GM19328 (cell line): ENCODE results near the gene CCDC90B.
"Not testable (repeated sequence)": the region's sequence is repeated elsewhere in the genome, so short reads cannot be mapped to it uniquely, and the experiment has no call there.

Source experiments
- ATAC-seq: cut with Tn5 transposase; IDR thresholded peaks from one replicate; pipeline ENCODE4 v1.9.1; 2021; ENCODE audit warnings: mild to moderate bottlenecking, moderate library complexity; ENCODE audit not compliant: unreplicated experiment

Gene CCDC90B

DNA sequence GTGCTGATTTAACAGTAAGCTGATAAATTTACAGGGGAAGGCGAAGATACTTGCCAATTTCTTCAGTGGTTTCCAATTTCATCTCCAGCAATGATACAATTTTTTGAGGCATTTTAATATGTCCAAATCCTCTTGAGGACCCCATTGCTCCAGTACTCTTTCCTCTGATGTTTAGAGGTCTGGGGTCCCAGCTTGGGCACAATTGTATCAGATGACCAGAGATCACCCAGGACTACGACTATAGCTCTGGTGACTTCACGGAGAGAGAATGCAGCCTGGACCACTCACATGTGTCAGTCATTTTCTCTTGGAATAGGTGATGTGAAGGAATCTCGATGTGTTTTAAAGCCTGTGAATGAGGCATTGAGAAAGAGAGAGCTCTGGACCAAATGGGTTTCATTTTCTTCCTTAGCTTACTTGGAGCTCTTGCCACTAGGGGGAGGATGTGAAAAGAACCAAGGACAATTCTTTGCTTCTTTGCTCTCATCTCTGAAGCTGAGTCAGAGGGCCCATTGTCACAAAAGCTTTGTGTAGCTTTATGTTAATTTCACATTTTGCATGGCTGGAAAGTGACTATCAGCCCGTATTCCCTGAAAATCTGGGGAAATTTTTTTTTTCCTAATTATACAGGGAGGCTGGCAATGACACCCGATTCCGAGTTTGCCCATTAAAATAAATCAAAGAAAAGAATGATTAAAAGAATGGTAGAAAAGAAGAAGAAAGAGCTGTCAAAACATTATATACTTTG lies 6.7 kb upstream of the CCDC90B start:
- peak; percentile 54 for ATAC-seq

DNA sequence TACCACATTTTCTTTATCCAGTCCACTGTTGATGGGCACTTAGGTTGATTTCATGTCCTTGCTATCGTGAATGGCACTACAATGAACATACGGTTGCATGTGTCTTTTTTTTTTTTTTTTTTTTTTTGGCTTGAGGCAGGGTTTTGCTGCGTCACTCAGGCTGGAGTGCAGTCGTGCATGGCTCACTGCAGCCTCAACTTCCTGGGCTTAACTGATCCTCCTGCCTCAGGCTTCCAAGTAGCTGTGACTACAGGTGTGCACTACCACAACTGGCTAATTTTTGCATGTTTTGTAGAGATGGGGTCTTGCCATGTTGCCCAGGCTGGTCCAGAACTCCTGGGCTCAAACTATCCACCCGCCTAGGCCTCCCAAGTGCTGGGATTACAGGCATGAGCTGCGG lies 1.5 kb upstream of the CCDC90B start:
- ATAC-seq = no peak

DNA sequence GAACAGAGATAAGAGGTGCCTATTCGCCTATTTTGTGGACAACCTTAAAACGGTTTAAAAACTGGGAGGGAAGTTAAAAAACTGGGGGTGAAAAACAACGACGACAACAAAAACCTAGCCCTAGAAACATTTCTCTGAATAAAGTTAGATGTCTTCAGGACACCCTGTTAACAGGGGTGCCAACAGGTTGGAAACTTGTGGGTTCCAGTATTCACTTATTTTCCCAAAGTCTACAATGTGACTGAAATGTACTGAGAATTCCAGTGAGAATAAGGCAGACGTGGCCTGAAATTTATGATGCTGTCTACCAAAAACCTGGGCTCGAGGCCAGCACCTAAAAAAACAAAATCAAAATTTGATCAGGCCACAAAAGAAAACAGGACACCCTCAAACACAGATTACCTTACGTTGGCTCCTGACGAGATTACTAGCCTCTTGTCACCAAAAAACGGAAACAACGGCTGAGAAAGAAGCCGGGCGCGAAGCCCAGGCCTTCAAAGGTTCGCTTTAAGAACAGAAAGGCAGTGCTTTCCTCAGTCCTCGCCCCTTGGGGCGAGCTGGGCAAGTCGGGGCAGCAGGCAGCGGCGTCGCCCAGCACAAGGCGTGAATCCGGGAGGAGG lies 906 bp downstream of the CCDC90B start:
- ATAC-seq = peak; percentile 40

DNA sequence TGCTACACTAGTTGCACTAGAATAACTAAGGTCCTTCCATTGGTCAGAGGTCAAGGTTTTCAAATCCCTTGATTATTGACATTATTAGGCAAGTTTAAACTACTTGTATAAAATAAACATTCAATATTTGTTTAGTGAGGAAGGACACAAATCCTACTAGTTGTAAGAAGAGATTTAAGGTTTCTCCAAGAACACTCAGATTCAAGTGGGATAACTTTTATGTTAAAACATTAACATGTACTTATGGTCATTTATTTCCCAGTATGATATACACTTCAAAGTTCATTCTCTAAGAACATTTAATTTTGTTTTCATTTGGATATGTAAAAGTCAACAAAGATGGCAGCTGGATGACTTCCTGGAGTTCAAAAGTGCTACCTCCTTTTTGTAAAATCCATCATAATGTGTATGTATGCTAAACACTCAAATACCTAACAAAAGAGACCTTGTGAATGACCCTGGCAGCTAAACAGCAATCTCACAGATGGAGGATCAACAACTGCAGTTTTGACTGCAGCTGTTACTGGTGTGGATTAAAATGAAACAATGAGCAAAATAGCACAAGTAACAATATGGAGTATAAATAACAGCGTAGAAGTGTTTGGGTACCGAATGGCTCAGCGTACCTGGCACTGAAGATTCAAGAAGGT lies 1.5 kb downstream of the CCDC90B start:
- no peak for ATAC-seq

DNA sequence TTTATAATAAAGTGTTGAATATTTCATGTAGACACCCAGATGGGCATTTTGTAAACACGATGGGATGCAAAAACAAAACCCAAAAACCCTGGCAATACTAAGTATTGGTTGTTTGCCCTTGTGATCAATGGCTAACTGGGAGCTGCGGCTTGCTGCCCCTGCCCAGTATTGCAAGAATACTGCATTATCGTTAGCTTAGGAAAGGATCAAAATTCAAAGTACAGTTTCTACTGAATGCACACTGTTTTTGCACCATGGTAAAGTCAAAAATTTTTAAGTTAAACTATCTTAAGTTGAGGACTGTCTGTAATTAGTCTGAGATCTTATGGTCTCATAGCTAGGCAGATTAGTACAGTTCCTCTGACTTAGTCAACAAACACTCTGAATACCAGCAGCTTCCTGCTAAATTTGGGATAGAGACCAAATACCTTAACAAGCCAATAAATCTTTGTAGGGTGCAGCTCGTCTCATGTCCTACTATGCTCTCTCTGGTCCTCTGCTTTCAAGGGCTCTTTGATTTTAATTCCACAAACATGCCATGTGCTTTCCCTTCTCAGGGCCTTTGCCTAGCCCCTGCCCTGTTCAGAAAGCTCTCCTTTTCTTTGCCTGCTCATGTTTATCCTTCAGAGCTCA lies 4.0 kb downstream of the CCDC90B start:
- no peak for ATAC-seq

DNA sequence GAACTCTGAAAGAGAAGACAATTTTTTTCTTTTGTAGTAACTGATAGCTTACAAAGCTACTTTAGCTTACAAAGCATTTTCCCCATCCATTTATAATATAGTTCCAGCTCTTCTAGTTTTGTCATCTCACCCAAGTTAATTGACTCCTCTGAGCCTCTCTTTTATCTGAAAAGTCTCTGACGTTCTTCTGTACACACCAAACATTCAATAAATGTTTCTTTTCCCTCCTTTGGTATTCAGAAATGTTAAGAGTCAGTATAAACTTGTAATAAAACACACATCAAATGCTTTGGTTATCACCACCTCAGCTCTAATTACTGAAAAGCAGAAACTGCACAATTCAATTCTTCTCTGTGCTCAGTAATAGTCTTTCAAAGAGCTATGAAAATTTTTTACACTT lies 5.9 kb downstream of the CCDC90B start:
- no peak for ATAC-seq

- ATAC-seq = no peak
Measured at GRCh38 chr11:83278351-83278750, 7.8 kb downstream of the CCDC90B start.

- ATAC-seq = no peak
Measured at GRCh38 chr11:83275888-83276641, 10.1 kb downstream of the CCDC90B start.

DNA sequence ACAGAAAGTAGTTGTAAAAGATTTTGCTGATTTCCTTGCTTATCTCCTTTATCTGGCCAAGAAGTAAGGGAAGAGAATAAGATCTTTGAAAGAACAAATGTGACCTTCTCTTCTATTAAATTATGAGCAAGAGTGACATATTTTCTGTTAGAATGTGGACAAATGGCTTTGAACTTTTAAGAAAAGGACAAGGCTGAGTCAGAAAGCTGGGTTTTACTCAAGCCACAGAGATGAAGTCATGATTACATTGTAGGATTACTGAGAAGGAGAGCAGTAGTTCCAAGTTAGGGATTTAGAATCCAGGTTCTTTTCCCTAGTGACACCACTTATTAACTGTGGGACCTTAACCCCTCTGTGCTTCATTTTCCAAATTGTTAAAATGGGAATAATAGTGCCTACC lies 13.5 kb downstream of the CCDC90B start:
- no peak for ATAC-seq

- ATAC-seq = not testable (repeated sequence)
Measured at GRCh38 chr11:83271734-83272133, 14.4 kb downstream of the CCDC90B start.

- not testable (repeated sequence) for ATAC-seq
Measured at GRCh38 chr11:83269080-83269479, 17.1 kb downstream of the CCDC90B start.

DNA sequence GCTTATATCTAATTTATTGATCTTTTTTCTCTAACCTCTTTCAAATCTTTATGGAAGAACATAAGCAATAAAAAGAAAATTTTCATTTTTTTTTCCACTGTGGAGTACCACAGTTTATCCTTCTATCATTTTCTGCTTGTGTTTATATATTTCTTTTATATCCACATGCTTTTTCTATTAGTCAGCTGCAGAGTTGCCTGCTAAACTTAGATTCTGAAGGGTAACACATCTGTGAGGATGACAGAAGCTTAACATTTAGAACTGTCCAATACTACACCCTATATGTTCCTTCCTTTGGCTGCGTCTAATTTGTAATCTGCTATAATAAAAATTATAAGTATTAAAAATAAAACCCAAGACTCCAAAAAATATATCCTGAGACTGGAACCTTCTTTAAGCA lies 20.8 kb downstream of the CCDC90B start:
- no peak for ATAC-seq

DNA sequence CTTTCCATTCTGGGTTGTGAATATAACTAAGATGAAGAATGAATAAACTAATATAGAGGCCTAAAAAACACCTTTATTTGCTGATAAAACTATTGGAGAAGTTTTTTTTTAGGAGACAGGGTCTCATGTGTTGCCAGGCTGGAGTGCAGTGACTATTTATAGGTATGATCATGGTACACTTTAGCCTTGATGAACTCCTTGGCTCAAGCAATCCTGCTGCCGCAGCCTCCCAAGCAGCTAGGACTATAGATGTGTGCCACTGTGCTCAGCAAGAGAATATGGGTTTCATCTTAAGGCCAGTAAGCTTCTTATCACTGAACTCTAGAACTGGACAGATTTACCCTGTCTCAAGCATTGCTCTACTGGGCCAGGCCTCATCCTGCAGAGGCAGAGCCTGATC lies 26.6 kb downstream of the CCDC90B start:
- no peak for ATAC-seq

DNA sequence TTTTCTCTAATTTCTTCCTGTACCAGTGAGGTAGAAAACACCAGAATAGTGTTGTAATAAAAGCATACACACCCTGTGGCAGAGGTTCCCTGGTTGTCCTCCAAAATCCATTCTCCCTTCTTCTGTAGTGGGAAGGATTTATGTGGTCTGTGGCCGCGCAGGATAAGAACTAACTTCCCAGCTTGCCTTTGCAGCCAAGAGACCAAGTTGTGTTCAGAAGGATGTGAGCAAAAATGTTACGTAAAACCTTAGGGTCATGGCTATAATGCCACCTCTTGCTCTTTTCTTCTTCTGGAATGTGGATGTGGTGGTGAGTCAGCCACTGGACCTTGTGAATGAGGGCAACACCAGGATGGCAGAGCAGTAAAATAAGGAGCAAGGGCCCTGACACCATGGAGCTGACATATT lies 28.4 kb downstream of the CCDC90B start:
- ATAC-seq = no peak

- ATAC-seq = no peak
Measured at GRCh38 chr11:83256602-83257340, 29.4 kb downstream of the CCDC90B start.

DNA sequence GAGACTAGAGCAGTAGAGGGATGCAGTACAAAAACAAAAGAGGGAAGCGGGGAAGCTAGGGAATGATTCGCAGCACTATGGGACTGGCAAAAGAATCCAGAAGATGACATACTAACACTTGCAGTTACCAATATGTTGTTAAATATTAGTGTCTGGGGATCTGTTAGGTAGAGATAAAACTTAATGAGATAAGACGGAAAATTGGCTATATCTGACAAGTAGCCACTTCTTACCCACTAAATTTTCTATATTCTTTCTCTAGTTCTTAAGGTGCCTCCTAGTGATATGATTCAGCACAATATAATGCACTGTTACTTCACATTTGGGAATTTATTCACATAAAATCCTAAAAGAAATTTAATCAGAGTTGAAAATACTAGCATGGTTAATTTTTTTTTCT lies 30.8 kb downstream of the CCDC90B start:
- no peak for ATAC-seq

DNA sequence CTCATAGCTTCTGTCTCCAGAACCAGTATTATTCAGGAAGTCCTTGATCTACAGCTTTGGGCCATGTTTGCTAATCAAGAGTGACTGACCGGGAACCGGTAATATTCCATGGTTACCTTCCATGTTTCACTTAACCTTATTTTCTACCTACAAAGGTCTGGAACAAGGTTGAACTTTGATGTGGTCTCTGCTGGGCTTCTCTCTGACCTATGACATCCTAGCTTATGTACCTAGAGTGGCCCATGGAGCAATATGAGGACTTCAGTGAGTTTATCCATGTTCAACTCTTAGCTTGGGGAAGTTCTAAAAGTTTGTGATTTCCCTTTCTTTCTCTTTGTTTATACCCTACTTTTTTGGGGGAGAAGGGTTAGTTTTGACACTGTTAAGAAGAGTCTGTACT lies 33.2 kb downstream of the CCDC90B start:
- ATAC-seq = no peak

GRCh38 chr11:83252266-83252665 lies 33.9 kb downstream of the CCDC90B start:
- ATAC-seq = no peak

GRCh38 chr11:83249972-83250593 lies 36.1 kb downstream of the CCDC90B start:
- ATAC-seq = peak; percentile 66

- no peak for ATAC-seq
Measured at GRCh38 chr11:83249445-83249844, 36.7 kb downstream of the CCDC90B start.
